GM12874 (cell line): ENCODE results near the gene PCBP4.

ENCODE experiments used
- TF ChIP-seq, protein P1 (sequence below): IDR thresholded peaks from 2 replicates; pipeline ENCODE4 v1.5.1; 2011; ENCODE audit warnings: low read depth, mild to moderate bottlenecking, control low read depth, low read length, moderate library complexity; ENCODE audit not compliant: insufficient read depth

PCBP4 gene

DNA sequence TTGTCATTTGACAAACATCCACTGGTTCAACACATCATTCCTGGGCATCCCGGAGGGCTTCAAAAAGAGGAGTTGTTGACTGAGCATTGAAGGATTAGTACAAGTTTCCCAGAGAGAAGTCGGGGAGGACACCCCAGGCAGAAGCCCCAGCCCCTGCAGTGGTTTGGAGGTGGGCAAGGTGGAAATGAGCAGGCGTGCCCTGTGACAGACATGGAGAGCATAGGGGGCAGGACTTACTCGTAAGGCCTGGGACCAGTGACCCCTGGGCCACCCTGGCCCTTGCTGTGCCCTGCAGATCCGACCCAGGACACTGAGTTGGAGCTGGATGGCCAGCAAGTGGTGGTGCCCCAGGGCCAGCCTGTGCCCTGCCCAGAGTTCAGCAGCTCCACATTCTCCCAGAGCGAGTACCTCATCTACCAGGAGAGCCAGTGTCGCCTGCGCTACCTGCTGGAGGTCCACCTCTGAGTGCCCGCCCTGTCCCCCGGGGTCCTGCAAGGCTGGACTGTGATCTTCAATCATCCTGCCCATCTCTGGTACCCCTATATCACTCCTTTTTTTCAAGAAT lies 19.2 kb downstream of the PCBP4 start:
- TF ChIP-seq, protein P1, sequence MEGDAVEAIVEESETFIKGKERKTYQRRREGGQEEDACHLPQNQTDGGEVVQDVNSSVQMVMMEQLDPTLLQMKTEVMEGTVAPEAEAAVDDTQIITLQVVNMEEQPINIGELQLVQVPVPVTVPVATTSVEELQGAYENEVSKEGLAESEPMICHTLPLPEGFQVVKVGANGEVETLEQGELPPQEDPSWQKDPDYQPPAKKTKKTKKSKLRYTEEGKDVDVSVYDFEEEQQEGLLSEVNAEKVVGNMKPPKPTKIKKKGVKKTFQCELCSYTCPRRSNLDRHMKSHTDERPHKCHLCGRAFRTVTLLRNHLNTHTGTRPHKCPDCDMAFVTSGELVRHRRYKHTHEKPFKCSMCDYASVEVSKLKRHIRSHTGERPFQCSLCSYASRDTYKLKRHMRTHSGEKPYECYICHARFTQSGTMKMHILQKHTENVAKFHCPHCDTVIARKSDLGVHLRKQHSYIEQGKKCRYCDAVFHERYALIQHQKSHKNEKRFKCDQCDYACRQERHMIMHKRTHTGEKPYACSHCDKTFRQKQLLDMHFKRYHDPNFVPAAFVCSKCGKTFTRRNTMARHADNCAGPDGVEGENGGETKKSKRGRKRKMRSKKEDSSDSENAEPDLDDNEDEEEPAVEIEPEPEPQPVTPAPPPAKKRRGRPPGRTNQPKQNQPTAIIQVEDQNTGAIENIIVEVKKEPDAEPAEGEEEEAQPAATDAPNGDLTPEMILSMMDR = no peak

GRCh38 chr3:51947215-51947900 lies 19.9 kb downstream of the PCBP4 start:
- TF ChIP-seq, protein P1 = no peak

DNA sequence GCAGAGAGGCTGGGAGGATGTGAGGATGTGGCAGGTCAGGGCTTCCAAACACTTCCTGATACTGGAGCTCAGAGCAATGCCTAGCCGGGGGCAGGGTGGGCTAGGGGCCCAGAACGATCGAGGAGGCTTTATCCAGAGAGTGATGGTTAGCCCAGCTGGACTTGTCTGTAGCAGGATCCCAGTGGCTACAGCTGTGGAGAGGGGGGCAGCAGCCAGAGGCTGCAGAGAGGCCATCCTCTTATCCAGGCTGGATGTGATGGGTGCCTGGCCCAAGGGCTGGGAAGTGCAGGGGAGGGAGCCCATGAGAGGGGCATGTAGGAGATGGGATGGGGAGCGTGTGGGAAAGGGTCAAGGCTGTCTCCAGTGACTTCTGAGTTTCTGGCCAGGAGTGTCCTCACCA lies 20.5 kb downstream of the PCBP4 start:
- TF ChIP-seq, protein P1 = no peak

- TF ChIP-seq, protein P1 = no peak
Observed at GRCh38 chr3:51945926-51946705, 21.1 kb downstream of the PCBP4 start.

DNA sequence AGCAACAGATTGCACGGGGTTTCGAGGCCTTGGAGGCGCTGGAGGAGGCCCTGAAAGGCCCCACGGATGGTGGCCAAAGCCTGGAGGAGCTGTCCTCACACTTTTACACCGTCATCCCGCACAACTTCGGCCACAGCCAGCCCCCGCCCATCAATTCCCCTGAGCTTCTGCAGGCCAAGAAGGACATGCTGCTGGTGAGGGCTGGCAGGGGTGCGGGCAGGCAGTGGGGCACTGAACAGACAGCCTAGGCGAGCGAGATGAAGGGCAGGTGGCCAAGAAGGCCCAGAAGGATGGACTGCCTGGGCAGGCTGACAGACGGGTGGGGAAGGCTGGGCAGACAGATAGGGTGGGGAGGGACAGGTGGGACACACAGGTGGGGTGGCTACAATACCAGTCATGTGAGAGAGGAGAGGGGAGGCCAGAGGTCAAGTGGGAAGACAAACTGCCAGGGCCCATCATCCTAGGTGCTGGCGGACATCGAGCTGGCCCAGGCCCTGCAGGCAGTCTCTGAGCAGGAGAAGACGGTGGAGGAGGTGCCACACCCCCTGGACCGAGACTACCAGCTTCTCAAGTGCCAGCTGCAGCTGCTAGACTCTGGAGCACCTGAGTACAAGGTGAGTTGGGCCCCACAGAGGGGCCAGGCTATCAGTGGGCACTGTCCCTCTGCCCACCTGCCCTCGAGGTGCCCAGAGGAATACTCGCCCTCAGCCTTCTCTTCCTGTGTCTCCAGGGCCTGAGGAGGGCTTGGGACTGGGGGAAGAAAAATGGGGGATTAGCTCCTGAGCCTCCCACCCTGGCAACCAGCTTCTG lies 22.0 kb downstream of the PCBP4 start:
- TF ChIP-seq, protein P1 = no peak

DNA sequence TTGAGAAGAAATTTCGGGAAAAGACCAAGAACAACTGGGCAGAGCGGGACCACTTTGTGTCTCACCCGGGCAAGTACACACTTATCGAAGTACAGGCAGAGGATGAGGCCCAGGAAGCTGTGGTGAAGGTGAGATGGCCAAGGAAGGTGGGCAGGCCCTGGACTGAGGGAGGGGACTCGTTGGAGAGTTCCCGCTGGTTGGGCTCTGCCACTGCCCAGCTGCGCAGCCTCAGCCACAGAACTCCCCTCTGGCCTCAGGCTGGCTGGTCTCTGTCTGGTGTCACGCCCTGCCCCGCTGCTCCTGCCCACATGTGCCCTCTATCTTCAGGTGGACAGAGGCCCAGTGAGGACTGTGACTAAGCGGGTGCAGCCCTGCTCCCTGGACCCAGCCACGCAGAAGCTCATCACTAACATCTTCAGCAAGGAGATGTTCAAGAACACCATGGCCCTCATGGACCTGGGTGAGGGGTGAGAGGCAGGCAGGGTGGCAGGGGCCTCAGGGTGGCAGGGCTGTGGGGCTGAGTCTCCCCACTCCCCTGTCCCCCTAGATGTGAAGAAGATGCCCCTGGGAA lies 22.7 kb downstream of the PCBP4 start:
- TF ChIP-seq, protein P1 = no peak
